ENCODE measurements around the gene CADM2.

DNA sequence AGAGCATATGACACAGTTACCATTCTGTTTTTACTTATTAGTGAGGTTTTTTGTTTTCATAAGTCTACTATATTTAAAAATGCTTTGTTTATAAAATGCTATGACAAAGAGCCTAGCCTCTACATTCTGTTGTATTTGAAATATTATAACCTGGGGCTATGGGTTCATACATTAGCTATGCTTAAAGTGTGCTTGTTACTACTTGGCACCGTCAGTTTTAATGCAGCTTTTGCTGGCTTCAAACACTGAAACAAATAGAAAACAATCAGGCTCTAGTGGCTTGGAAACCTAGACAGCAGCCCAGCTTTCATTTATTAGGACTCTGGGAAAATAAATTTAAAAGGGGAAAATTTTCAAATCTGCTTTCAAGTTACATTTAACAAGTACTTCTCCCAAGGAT is 635.9 kb downstream of the CADM2 start:
- TF ChIP-seq, protein P1, sequence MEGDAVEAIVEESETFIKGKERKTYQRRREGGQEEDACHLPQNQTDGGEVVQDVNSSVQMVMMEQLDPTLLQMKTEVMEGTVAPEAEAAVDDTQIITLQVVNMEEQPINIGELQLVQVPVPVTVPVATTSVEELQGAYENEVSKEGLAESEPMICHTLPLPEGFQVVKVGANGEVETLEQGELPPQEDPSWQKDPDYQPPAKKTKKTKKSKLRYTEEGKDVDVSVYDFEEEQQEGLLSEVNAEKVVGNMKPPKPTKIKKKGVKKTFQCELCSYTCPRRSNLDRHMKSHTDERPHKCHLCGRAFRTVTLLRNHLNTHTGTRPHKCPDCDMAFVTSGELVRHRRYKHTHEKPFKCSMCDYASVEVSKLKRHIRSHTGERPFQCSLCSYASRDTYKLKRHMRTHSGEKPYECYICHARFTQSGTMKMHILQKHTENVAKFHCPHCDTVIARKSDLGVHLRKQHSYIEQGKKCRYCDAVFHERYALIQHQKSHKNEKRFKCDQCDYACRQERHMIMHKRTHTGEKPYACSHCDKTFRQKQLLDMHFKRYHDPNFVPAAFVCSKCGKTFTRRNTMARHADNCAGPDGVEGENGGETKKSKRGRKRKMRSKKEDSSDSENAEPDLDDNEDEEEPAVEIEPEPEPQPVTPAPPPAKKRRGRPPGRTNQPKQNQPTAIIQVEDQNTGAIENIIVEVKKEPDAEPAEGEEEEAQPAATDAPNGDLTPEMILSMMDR (conservative IDR thresholded peaks at IDR 0.05; ENCODE audit: low read depth, low read length): no peak
- no peak for TF ChIP-seq EZH2 (IDR thresholded peaks at IDR 0.05; ENCODE audit: borderline replicate concordance, low read depth, low read length, poor library complexity, severe bottlenecking)

All from A673 (cell line).